ENCODE data around the gene KBTBD8. TPM values are rescaled to one million over a fixed set of nuclear protein-coding genes. Genes with fewer than 3 reads are reported as not detected.

KBTBD8 gene
- total and polyA plus RNA-seq, 9 of the 15 experiments (the other 6 are each of a cell fraction or from before 2014, with no cell fraction given): 2.7 to 9.1 (median 5.6) TPM

DNA sequence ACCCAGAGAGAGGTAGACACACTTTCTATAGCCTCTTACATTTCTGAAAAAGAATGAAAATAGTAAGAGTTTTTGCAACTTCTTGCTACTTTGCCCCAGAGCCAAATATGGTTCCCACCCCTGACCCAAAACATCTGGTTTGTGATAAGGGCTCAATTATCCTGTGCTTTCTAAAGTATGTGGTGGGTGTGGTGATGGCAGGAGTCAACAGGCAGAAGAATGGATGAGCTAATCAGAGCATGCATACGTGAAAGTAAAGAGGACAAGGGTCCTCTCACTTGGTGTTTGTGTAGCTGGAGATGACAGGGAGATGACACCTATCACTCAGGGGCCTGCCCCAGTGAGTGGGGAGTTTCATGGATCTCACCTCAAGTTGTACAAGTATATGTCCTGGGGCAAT, 19.1 kb downstream of the KBTBD8 start (continued):
- TF ChIP-seq HMGXB4 (CRISPR knock-in tag; IDR thresholded peaks at IDR 0.05) (no peak), SMARCC2 (IDR thresholded peaks at IDR 0.05; ENCODE audit: low read depth) (0 out of 2 replicates have a peak, but pooled peaks have one; percentile 30), NFE2 (IDR thresholded peaks at IDR 0.05; ENCODE audit: low read depth) (no peak), ZBTB9 (CRISPR knock-in tag; IDR thresholded peaks at IDR 0.05) (no peak), HDAC1 (IDR thresholded peaks at IDR 0.05) (peak in 1 of 2 experiments; percentile 91; a peak in 2 of 4 replicates), ZNF280B (CRISPR knock-in tag; IDR thresholded peaks at IDR 0.05) (no peak), ZNF717 (CRISPR knock-in tag; IDR thresholded peaks at IDR 0.05) (no peak), SOX6 (IDR thresholded peaks at IDR 0.05) (peak; percentile 91), ZNF785 (CRISPR knock-in tag; IDR thresholded peaks at IDR 0.05) (no peak), CREM (IDR thresholded peaks at IDR 0.05; ENCODE audit: low read depth) (peak; percentile 73), ETS2 (tag; IDR thresholded peaks at IDR 0.05; ENCODE audit: borderline replicate concordance, poor library complexity, severe bottlenecking) (no peak), ETS1 (conservative IDR thresholded peaks at IDR 0.05; ENCODE audit: control insufficient read depth, low read depth, low read length) (no peak), GMEB1 (CRISPR knock-in tag; IDR thresholded peaks at IDR 0.05) (no peak), MEF2D (tag; conservative IDR thresholded peaks at IDR 0.05; ENCODE audit: low read depth) (0 out of 2 replicates have a peak, but pooled peaks have one; percentile 41), EGR1 (conservative IDR thresholded peaks at IDR 0.05) (peak; percentile 64), TBP (optimal IDR thresholded peaks at IDR 0.05; ENCODE audit: low read depth, low read length) (no peak)
- TF ChIP-seq, protein P1, sequence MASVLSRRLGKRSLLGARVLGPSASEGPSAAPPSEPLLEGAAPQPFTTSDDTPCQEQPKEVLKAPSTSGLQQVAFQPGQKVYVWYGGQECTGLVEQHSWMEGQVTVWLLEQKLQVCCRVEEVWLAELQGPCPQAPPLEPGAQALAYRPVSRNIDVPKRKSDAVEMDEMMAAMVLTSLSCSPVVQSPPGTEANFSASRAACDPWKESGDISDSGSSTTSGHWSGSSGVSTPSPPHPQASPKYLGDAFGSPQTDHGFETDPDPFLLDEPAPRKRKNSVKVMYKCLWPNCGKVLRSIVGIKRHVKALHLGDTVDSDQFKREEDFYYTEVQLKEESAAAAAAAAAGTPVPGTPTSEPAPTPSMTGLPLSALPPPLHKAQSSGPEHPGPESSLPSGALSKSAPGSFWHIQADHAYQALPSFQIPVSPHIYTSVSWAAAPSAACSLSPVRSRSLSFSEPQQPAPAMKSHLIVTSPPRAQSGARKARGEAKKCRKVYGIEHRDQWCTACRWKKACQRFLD (CRISPR knock-in tag; IDR thresholded peaks at IDR 0.05): no peak
- TF ChIP-seq, protein P2, sequence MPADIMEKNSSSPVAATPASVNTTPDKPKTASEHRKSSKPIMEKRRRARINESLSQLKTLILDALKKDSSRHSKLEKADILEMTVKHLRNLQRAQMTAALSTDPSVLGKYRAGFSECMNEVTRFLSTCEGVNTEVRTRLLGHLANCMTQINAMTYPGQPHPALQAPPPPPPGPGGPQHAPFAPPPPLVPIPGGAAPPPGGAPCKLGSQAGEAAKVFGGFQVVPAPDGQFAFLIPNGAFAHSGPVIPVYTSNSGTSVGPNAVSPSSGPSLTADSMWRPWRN (IDR thresholded peaks at IDR 0.05; ENCODE audit: low read depth): peak; percentile 75; the same call in 1 of the 2 replicates
